GM10266 (cell line): ENCODE measurements around the gene FBXO39.

Source experiments
- DNase-seq: peaks from one replicate; pipeline ENCODE4 v3.0.0; 2012; ENCODE audit errors: extremely low spot score
- CTCF ChIP-seq: IDR thresholded peaks from 2 replicates; pipeline ENCODE4 v1.5.1; 2012; ENCODE audit warnings: mild to moderate bottlenecking, low read depth; ENCODE audit not compliant: control insufficient read depth, insufficient read depth; ENCODE audit errors: missing control alignments

Gene FBXO39

GRCh38 chr17:6753546-6753945 lies 22.5 kb upstream of the FBXO39 start:
- TF ChIP-seq CTCF: no peak
- DNase-seq: no peak

- no peak for TF ChIP-seq CTCF
- DNase-seq: no peak
These were observed 20.7 kb upstream of the FBXO39 start for GRCh38 chr17:6755281-6755680.

- no peak for DNase-seq
- TF ChIP-seq CTCF: no peak
These were observed 20.3 kb upstream of the FBXO39 start, which contains the start of gene XAF1 for GRCh38 chr17:6755731-6756184. TSS of gene XAF1 (plus strand) at chr17:6756046. CDS start at chr17:6756079, 33 bp downstream.

DNA sequence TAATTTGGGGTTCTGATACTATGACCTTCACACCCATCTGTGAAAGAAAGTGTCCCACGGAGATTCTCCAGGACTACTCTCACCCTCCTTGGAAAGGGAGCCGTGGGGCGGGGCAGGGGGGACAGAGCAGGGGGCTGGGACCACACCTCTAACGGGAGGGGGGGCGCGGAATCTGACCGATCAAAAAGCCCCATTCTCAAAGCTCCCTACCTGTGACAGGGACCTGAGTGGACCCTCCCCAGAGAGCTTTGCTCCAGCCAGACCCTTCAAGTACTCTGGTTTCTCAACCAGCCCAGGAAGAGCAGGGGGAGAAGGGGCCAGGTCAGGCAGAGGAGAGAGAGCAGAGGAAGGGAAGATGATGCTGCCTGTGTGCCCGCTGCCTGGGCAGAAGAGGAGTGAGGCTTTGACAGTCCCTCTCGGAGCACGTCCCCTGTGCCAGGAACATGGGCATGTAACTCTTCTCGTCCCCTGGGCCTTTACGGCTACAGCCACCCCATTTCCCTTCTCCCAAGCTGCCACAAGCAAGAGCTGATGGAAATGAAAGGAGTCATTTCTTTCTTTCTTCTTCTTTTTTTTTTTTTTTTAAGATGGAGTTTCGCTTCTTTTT lies 19.5 kb upstream of the FBXO39 start:
- DNase-seq: no peak
- TF ChIP-seq CTCF: no peak

GRCh38 chr17:6757747-6758146 lies 18.3 kb upstream of the FBXO39 start:
- no peak for DNase-seq

DNA sequence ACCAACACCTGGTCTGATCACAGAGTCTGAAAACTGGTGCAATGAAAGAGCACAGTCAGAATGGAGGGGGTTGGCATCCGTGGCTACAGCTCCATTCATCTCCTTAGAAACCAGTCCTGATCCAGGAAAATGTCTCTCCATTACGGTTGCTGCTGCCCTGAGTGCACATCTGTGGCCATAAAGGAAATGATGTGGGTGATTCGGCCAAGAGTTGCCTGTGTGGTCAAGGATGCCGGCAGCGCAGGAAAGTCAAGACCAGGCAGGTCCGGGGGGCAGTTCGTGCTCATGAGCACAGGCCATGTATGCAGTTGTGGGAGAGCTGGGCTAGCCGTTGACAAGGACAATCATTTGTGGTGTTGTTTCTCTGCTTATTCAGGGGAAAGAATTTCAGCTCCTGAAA lies 14.2 kb upstream of the FBXO39 start:
- no peak for TF ChIP-seq CTCF
- no peak for DNase-seq

More at GRCh38 chr17:6757747-6758146, 18.3 kb upstream of the FBXO39 start:
- TF ChIP-seq CTCF: no peak

GRCh38 chr17:6768447-6768846 lies 7.6 kb upstream of the FBXO39 start:
- no peak for TF ChIP-seq CTCF
- no peak for DNase-seq
